G401.6 (cell line): ENCODE results near the gene BRWD1.

Experiments used
- FAIRE-seq: peaks from 2 replicates; lab custom pipeline; 2012; peaks lifted over from hg19 to GRCh38; lab: Jason Lieb, UNC

BRWD1 gene

GRCh38 chr21:39197448-39198233, 115.8 kb downstream of the BRWD1 start:
- FAIRE-seq = no peak

GRCh38 chr21:39196838-39197237, 116.6 kb downstream of the BRWD1 start:
- FAIRE-seq = no peak

DNA sequence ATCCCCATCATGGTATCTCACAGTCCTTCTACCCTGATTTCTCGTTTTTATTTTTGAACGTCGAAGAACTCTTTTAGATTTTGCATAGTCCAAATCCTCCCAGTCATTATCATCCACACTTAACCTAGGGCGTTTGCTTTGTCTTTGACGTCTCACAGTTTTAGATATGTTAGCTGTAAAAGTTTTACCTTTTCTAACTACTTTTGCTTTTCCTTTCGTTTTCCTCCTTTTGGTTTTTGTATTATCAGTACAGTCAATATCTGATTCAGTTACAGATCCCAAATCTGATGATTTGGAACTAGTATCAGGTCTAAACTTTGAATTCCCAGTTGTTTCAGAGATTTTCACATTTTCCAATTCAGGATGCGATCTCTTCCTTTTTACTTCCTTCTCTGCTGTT, 117.1 kb downstream of the BRWD1 start:
- FAIRE-seq = no peak

DNA sequence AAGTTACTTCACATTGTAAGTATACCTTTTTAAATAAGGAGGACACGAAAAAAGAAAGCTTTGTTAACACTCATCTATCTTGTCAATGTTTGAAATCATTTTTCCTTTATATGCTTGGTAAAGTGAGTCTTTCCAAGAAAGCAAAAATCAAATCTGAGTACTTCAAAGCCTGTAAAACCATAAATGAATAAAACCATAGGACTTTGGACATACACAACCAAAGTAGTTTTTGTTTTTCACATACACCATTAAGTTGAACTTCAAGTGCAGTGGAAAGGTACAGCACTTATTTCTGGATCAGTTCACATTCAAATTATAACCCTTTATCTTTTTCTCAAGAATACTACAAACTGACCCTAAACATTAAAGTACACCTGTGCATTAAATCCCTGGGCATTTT, 120.1 kb downstream of the BRWD1 start:
- no peak for FAIRE-seq

DNA sequence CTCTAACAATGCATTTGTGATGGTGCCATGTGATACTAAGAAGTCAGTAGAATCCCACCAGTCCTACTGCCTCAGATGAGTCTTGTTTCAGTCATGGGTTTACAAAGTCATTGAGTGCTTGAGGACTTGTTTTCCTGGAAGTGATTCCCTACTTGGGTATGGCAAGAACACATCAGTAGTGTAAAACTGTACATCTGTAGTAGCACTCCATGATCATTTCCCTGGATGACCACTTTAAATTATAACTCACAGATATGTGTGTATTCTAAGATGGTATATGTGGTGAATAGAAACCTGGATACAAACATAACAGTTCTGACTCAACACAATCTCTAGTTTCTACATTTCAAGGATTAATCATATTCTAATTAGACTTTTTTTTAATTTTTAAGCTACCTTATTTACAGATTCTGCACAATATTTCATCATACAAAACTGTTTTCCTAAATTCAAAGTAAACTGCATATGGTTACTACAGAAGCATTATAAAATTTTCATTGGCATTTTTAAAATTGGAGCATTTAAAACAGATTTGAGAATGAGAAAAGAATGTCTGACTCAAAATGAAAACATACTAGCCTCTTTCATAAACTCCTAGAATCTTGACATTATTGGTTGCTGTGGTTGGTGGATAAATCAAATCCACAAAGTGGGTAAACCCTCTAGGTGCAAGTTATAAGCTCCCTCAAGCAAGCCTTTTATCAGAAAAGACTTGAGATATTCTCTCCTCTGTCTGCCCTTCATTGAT, 123.4 kb downstream of the BRWD1 start:
- FAIRE-seq = no peak

GRCh38 chr21:39188521-39189139, 124.8 kb downstream of the BRWD1 start:
- FAIRE-seq = no peak

DNA sequence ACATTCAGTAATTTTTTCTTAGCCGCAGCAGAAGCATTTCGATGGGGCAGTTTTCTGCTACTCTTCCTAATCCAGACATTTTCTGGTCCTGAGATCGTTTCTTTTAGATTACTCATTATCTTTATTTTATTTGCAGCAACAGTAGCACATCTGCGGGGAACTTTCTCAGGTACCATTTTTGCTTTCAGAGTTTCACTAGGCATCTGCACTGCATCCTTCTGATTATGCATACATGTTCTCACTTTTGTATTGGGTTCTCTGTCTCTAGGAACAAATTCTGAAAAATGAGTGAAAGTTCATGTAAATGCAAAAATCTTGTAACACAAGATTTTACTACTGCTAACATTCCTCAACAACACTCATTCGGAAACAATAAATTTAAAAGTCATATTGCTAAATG, 126.3 kb downstream of the BRWD1 start:
- no peak for FAIRE-seq

DNA sequence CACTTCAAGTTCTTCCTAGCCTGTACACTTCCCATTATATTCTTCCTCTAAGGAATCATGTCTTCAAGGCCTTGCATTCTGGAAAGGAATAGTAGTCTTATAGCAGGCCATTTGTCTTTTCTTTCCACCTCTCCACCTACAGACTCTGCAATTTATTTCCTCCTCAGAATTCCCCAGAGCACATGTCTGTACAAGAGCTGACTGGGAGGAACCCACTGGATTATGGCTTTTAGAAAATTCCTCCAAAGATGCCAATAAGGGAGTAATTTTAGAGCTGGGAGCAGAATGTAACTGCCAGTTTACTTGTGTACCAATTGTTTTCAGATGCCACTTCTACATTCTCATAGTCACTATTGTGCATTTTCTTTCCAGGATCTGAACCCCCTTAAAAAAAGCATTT, 126.8 kb downstream of the BRWD1 start:
- no peak for FAIRE-seq

DNA sequence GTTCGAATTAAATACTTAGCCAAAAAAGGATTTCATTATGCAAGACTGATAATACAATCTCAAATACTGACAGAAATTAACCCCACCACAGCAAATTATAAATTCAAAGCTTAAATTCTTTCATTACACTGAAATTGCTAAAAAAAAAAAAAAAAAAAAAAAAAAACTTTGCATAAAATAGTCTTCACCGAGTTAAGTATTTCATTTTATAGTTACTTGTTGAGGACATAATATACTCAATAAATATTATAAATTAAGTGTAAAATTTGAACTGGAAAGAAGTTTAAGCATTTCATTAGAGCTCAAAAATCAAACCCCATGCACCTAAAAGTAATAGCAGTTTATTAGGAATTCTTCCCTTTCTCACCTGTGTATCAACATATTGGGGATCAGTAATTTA, 128.3 kb downstream of the BRWD1 start:
- FAIRE-seq = peak; percentile 42

- FAIRE-seq = no peak
Observed at GRCh38 chr21:39184050-39184980, 129.1 kb downstream of the BRWD1 start.

- FAIRE-seq = no peak
Observed at GRCh38 chr21:39183272-39184049, 130.0 kb downstream of the BRWD1 start, which contains the start of gene PSMG1. TSS of gene PSMG1 (minus strand) at chr21:39183451. CDS start at chr21:39183385, 66 bp downstream.

DNA sequence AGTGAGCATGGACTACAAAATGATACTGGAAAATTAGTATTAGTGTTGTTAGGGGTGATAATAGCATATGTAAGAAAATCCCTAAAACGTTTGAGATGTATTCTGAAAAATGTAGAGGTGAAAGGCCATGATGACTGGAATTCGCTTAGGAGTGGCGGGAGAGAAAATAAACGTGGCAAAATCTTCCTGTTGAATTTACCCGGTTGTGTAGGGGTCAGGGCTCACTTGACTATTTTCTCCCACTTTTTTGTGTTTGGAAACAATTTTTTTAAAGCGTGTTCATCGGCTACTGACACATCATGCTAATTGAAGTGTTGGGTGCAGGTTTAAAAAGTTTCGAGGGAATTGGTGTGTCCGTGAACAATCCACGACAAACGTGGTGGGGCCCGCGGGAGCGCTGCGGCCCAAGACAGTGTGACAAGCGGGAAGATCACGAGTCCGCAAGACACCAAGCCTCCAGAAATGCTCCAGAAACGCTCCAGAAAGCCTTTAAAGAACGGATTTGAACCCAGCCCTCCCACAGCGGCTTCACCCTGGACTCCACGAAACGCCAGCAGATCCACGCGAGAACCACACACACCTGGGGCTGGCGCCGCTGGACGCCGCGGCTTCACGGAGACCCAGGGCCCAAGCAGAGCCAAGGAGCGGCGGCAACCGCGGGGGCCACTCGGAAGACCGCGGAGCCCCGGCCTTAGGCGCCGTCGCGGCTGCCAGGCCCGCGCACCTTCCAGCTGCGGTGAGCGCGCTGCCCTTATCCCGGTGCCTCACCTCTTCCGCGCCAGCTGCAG, 130.8 kb downstream of the BRWD1 start:
- FAIRE-seq = no peak

DNA sequence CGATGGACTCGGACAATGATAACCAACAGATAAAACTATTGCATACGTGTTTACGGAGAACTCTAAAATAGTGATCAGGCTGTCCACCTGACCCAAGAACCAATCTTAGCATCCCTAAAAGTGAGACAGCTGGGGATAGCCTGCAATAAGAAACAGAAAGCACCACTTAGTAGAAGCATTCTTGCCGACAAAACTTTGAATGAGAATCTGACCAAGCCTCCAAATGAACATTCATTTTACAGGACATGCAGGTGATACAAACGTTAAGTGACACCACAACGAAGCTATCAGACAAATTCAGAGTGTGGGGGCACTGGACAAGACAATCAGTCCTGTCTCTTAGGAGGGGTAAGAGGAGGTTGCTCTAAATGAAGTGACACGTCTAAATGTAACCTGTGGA, 131.4 kb downstream of the BRWD1 start:
- no peak for FAIRE-seq

GRCh38 chr21:39181205-39181818, 132.1 kb downstream of the BRWD1 start:
- no peak for FAIRE-seq

GRCh38 chr21:39180429-39181019, 132.9 kb downstream of the BRWD1 start:
- no peak for FAIRE-seq

DNA sequence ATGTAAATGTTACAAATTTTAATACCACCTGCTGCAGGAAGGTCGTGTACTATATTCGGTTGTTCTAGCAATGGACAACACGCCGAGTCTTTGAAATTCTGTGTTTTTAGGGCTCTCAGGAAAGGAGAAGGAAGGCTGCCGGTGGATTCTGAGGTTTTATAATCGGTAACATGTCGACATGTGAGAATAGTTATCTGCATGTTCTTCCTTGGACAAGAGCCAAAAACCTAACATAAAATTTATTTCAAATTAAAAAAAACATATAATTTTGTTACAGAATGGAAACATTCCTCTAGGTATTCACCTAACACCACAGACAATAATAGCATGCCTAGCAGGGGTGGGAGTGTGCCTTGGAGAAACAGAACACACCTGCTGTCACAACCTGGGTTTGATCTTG, 135.0 kb downstream of the BRWD1 start:
- no peak for FAIRE-seq

DNA sequence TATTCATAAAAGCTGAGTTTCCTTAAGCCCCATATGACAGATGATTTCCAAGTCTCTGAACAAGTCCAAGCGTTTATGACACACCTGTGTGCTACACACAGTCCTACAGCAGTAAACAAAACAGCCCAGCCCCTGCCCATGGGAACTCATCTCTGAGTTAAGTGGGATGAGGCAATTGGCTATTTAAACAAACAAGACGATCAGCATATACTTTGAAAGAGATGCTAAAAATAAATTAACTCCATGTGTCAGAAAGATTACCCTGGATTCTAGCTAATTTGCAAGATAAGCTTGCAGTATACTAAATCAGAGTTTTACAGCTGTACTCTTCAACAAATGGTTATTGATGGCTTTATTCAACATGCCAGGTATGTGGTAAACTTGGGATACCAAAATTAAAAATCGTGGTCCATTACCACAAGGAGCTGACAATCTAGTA, 137.1 kb downstream of the BRWD1 start:
- FAIRE-seq = no peak

DNA sequence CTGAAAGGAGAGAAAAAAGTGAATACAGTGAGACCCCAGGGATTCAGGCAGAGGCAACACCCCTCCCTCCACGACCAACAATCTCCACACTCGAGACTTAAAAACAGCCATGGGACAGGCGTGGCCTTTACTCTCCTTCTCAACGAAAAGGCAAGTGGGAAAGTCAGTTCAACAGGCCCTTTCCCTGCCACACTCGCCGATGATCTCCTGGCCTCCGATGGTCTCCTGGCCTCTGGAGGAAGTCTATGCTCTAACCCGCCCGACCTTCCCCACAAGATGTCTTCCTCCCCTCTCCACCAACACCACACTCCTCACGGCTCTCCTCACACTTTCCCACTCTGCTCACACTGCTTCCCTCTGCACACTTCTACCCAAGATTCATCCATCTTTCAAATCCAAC, 137.8 kb downstream of the BRWD1 start:
- FAIRE-seq = no peak

DNA sequence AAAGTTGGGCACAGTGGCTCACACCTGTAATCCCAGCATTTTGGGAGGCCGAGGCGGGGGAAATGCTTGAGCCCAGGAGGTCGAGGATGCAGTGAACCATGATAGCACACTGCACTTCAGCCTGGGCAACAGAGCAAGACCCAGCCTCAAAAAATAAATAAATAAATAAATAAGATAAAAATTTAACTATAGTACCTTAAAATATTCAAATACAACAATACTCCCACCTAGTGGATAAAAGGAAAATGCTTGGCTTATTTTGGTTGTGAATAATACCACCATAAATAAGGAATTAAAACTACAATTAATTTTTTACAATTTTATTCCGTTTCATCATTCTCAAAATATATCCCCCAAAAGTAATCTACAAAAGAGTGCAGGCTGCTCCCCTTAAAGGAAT, 138.3 kb downstream of the BRWD1 start:
- FAIRE-seq = peak; percentile 59
